HG02759 (cell line): ENCODE results near the gene KCNF1.

Experiments used
- ATAC-seq: cut with Tn5 transposase; IDR thresholded peaks from one replicate; pipeline ENCODE4 v1.9.1; 2021; ENCODE audit warnings: mild to moderate bottlenecking, moderate library complexity; ENCODE audit not compliant: unreplicated experiment

KCNF1 gene

GRCh38 chr2:10879624-10880585 lies 31.8 kb upstream of the KCNF1 start:
- no peak for ATAC-seq

- peak; percentile 53 for ATAC-seq
Observed at GRCh38 chr2:10880586-10881321, 31.0 kb upstream of the KCNF1 start.

GRCh38 chr2:10882568-10882967 lies 29.2 kb upstream of the KCNF1 start:
- no peak for ATAC-seq

GRCh38 chr2:10883066-10883465 lies 28.7 kb upstream of the KCNF1 start:
- ATAC-seq, result no peak

- ATAC-seq, result no peak
Observed at GRCh38 chr2:10883801-10884478, 27.8 kb upstream of the KCNF1 start.

- no peak for ATAC-seq
Observed at GRCh38 chr2:10884574-10884975, 27.2 kb upstream of the KCNF1 start.

GRCh38 chr2:10885094-10885860 lies 26.5 kb upstream of the KCNF1 start:
- ATAC-seq, result no peak

GRCh38 chr2:10887476-10887875 lies 24.3 kb upstream of the KCNF1 start:
- ATAC-seq, result no peak

- ATAC-seq, result no peak
Observed at GRCh38 chr2:10889651-10890215, 22.0 kb upstream of the KCNF1 start.

GRCh38 chr2:10890706-10891270 lies 20.9 kb upstream of the KCNF1 start:
- no peak for ATAC-seq

- ATAC-seq, result no peak
Observed at GRCh38 chr2:10891390-10891789, 20.3 kb upstream of the KCNF1 start.

GRCh38 chr2:10891848-10892247 lies 19.9 kb upstream of the KCNF1 start:
- no peak for ATAC-seq

GRCh38 chr2:10892316-10892715 lies 19.4 kb upstream of the KCNF1 start:
- ATAC-seq, result no peak

GRCh38 chr2:10892796-10893350 lies 18.9 kb upstream of the KCNF1 start:
- no peak for ATAC-seq

- ATAC-seq, result no peak
Observed at GRCh38 chr2:10894264-10894935, 17.3 kb upstream of the KCNF1 start.

- ATAC-seq, result no peak
Observed at GRCh38 chr2:10895231-10895630, 16.5 kb upstream of the KCNF1 start.

GRCh38 chr2:10897956-10898355 lies 13.8 kb upstream of the KCNF1 start:
- no peak for ATAC-seq

GRCh38 chr2:10900216-10901109 lies 11.3 kb upstream of the KCNF1 start:
- no peak for ATAC-seq
